GM12891 (cell line): ENCODE data around the gene FOXO1.

ENCODE experiments used
- PAX5 ChIP-seq: IDR thresholded peaks from 2 replicates; pipeline ENCODE4 v1.6.1; 2011; ENCODE audit warnings: low read length, moderate library complexity, mild to moderate bottlenecking; ENCODE audit not compliant: insufficient read depth, severe bottlenecking
- POLR2A ChIP-seq: IDR thresholded peaks from 2 replicates; pipeline ENCODE4 v1.6.1; 2011; ENCODE audit warnings: low read depth, low read length, control low read depth
- POLR2AphosphoS5 ChIP-seq: IDR thresholded peaks from 2 replicates; pipeline ENCODE4 v1.6.1; 2011; ENCODE audit warnings: low read depth, low read length, control low read depth
- POU2F2 ChIP-seq: IDR thresholded peaks from 2 replicates; pipeline ENCODE4 v1.6.1; 2011; ENCODE audit warnings: low read depth, mild to moderate bottlenecking, control low read depth, low read length, moderate library complexity
- SPI1 ChIP-seq: IDR thresholded peaks from 2 replicates; pipeline ENCODE4 v1.6.1; 2011; ENCODE audit warnings: low read depth, low read length, control low read depth
- TAF1 ChIP-seq: IDR thresholded peaks from 2 replicates; pipeline ENCODE4 v1.6.1; 2011; ENCODE audit warnings: low read depth, low read length, control low read depth

DNA sequence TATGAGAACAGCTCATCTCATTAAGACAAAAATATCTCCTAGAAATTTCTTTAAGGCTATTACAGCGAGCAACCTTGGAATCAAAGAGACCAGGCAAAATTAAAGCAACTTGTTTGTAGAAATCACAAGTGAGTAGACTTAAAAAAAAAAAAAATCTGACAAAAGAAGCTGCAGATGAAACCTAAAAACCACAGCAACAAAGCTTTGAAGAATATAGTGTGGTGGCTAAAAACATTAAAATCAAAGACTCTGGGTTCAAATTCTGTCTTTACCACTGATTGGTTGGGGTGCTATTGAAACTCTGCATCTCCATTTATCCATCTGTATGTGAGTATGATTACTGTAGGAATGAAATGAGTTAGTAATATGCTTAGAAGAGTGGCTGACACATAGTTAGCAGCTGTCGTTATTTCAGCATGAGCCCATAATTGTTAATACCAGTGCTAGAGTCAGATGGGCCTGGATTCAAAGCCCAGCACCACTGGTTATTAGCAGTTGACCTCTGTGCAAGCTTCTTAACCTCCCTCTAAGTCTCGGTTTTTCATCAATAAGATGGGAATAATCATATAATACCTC, 157.6 kb downstream of the FOXO1 start:
- TF ChIP-seq TAF1 (no peak), POLR2A (no peak), POLR2AphosphoS5 (no peak), PAX5 (no peak), SPI1 (no peak), POU2F2 (no peak)
